HUDEP-2 (cell line): ENCODE measurements around the gene BOD1L1.

Experiments
- DNase-seq, 76 experiments: peaks; one replicate each; lab custom pipeline; 2025; ENCODE audit not compliant: unreplicated experiment in 76 of 76; lab: John Stamatoyannopoulos, UW

The BOD1L1 gene

GRCh38 chr4:13626492-13627177, 890 bp downstream of the BOD1L1 start:
- peak in 1 of 76 experiments; percentile 1 for DNase-seq

DNA sequence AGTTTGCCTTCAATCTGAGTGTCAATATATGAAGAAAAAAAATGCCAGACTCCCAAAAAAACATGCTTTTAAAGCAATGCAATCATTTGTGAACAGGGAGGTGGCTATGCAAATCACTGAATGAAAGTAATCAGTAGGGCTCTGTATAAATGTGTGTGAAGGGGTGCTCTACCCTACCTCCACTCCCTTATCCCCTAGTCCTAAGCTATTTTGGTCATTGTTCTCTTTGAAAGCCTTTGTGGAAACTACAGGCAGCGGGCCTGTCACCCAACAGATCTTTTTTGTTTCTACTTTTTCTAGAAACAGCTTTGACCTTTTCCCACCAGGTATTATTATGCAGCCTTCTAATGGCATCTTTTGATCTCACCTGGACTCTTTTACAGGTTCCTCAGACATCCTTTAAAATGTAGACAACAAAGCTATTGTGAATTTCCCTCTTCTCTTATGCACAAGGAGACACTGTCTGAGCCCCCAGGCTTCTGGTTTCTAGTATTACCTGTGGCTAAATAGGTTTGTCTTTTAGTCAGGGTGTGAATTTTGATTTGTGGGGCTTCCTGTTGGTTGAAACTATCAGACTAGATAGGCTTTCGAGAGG, 9.2 kb downstream of the BOD1L1 start:
- no peak for DNase-seq

GRCh38 chr4:13617801-13618200, 9.7 kb downstream of the BOD1L1 start:
- DNase-seq = no peak

- no peak for DNase-seq
These were observed 10.9 kb downstream of the BOD1L1 start for GRCh38 chr4:13616597-13616996.

DNA sequence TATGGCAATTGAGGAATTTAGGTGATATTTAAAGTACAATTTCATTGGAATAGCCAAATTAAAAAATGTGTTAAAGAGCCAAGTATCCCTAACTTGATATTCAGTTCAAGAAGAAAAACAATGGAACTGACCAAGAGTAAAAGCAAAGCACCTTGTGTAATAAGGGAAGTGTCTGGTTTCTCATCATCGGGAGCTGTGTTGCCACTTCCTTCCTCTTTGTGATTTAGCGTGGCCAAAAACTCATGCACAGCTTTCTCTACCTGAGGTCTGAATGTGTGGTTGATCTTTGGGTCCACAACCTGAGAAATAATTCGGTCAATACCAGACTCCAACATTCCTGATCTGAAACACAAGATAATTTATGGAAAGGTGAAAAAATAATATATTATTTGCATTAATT, 12.4 kb downstream of the BOD1L1 start:
- DNase-seq = no peak

- no peak for DNase-seq
These were observed 15.0 kb downstream of the BOD1L1 start for GRCh38 chr4:13612569-13612968.

DNA sequence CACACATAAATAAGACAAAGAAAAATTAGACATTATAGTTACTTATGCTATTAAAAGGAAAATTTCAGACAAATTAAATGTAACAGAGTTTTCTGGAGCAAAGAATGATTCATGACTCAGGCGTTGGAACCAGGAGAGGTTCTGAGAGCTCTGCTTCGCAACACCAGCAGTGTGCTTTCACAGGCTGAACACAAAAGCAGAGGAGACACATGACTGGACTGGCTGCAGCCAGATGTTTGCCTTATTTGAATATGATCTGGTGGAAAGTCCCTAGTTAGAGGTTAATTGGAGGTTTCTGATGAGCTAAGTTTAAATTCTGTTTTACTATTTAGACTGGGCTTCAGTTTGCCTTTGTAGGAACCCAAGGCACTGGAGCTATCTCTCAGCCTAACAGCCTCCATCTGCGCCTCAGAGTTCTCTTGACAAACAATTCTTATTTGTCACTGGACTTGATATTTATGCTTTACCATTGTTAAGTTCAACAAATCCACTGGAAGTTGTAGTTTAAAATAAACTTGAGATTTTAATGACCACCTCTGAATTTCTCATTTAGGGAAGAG, 16.2 kb downstream of the BOD1L1 start:
- no peak for DNase-seq

GRCh38 chr4:13605330-13605729, 22.2 kb downstream of the BOD1L1 start:
- DNase-seq = no peak

GRCh38 chr4:13601848-13602247, 25.7 kb downstream of the BOD1L1 start:
- no peak for DNase-seq

DNA sequence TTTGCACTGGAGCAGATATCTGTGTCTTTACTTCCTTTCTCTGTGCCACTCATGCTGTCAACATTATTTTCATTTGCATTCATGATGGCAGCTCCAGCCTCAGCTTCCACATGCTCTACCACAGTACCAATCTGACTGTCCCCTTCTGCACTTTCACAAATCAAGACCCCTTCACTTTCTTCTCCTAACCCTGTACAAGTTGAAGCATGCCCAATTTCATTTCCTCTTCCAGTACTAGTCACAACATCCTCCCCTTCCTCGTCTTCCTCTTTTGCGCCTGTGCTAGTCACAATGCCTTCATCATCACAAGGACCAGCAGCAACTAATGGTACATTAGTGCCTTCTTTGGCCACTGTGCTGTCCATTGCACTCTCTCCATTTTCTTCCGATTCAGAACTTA, 26.5 kb downstream of the BOD1L1 start:
- no peak for DNase-seq

GRCh38 chr4:13599159-13599558, 28.4 kb downstream of the BOD1L1 start:
- no peak for DNase-seq

DNA sequence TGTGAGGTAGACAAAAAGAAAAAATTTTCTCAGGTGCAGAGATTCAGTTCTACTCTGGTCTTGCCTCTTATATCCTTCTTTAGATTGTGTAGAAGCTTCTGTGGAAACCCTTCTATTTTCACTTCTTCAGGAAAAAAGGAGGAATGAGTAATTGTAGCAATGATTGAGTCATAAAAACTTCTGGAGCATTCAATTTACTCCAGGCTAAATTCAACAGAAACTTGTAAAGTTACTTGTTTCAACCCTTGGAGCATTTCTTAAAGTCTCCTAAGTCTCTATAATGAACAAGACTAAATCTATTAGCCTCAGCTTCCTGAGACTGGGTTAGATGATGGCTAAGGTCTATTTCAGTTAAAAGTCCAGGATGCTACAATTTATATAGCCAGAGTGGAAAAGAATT, 29.9 kb downstream of the BOD1L1 start:
- DNase-seq = no peak

GRCh38 chr4:13597141-13597540, 30.4 kb downstream of the BOD1L1 start:
- DNase-seq = no peak

- DNase-seq = no peak
These were observed 35.3 kb downstream of the BOD1L1 start for GRCh38 chr4:13592220-13592619.

DNA sequence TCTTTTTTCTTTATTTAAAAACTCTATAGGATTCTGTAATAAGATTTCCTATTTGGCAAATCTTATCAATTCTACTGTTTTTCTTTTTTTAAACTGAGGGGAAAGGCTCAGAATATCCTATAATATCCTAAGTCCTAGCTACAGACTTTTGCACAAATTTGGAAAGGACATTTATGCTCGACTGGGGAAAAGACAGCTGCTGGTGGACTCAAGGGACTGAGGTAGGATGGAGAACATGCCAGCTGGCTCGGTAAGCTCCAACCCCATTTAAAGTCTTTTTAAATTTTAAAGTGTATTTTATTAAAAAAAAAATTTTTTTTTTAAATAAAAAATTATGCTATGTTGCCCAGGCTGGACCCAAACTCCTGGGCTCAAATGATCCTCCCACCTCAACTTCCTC, 36.8 kb downstream of the BOD1L1 start:
- DNase-seq = no peak

GRCh38 chr4:13588954-13589353, 38.6 kb downstream of the BOD1L1 start:
- DNase-seq = no peak

DNA sequence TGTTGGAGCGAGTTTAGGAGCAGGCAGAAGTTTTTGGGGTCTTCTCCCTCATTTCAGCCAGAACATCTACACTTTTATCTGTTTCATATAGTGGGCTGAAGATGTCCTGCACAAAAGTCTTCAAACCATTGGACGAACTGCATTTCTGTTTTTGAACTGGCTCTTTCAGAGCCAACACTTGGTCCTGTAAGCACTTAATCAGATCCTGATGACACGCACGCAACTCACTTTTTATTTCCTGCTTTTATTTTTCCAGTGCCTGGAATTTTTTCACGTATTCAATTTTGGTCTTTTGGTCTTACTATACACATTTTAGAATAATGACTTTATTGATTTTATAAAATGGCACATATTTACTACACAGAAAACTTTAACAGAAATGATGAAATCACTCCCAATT, 43.0 kb downstream of the BOD1L1 start:
- no peak for DNase-seq

- DNase-seq = no peak
These were observed 47.5 kb downstream of the BOD1L1 start for GRCh38 chr4:13580036-13580435.

- no peak for DNase-seq
These were observed 49.9 kb downstream of the BOD1L1 start for GRCh38 chr4:13577660-13578059.

GRCh38 chr4:13570916-13571315, 56.6 kb downstream of the BOD1L1 start:
- DNase-seq = no peak

DNA sequence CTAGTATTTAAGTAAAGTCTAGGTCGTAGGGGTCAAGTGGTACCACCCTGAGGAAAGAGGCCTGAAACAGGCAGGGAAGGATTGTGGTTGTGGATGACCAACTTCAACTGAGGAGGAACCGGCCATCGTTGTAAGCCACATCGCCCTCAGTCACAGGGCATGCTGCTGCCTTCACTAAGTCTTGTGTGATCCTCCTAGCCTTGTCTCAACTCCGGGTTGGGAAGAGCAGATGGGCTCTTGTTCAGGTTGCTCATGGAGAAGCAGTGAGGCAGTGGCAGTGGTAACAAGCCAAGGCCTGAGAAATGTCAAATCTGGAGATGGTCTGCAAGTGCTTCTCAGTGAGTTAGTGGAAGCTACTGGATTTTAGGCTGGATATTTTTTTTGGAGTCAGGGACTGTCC, 60.4 kb downstream of the BOD1L1 start:
- no peak for DNase-seq

GRCh38 chr4:13562876-13563275, 64.6 kb downstream of the BOD1L1 start:
- DNase-seq = no peak
